WTC11 (cell line): Measurements from ENCODE around the gene ECM2.

ENCODE experiments used
- CBFB ChIP-seq: sonication (generic); formaldehyde crosslinking; IDR thresholded peaks from 2 replicates; pipeline ENCODE4 v1.8.1; 2022; ENCODE audit warnings: mild to moderate bottlenecking, low read depth, missing genetic modification reagents
- CTCF ChIP-seq: fragments of 200-600 bp; IDR thresholded peaks from 2 replicates; pipeline ENCODE4 v1.8.0; 2022; ENCODE audit warnings: antibody characterized with exemption
- ETV6 ChIP-seq: sonication (generic); formaldehyde crosslinking; IDR thresholded peaks from 2 replicates; pipeline ENCODE4 v1.8.1; 2022; ENCODE audit warnings: mild to moderate bottlenecking, missing genetic modification reagents
- FOXK1 ChIP-seq: sonication (generic); formaldehyde crosslinking; IDR thresholded peaks from 2 replicates; pipeline ENCODE4 v1.8.0; 2022; ENCODE audit warnings: mild to moderate bottlenecking, moderate library complexity, missing genetic modification reagents
- FOXP1 ChIP-seq: sonication (generic); formaldehyde crosslinking; IDR thresholded peaks from 2 replicates; pipeline ENCODE4 v1.8.0; 2022; ENCODE audit warnings: missing genetic modification reagents, mild to moderate bottlenecking, moderate library complexity, borderline replicate concordance
- MAX ChIP-seq: sonication (generic); formaldehyde crosslinking; IDR thresholded peaks from 2 replicates; pipeline ENCODE4 v1.8.0; 2022; ENCODE audit warnings: mild to moderate bottlenecking, missing genetic modification reagents
- NFYB ChIP-seq: sonication (generic); formaldehyde crosslinking; conservative IDR thresholded peaks from 2 replicates; pipeline ENCODE4 v1.8.0; 2022; ENCODE audit warnings: low read depth, missing genetic modification reagents
- ZNF232 ChIP-seq: sonication (generic); formaldehyde crosslinking; IDR thresholded peaks from 2 replicates; pipeline ENCODE4 v1.8.0; 2022; ENCODE audit warnings: mild to moderate bottlenecking, missing genetic modification reagents
- ZNF532 ChIP-seq: fragments of 250-450 bp; sonication (Bioruptor Pico); IDR thresholded peaks from 2 replicates; pipeline ENCODE4 v1.9.0; 2021; ENCODE audit warnings: mild to moderate bottlenecking, borderline replicate concordance
- TF ChIP-seq, protein P1 (sequence below): sonication (generic); formaldehyde crosslinking; IDR thresholded peaks from 2 replicates; pipeline ENCODE4 v1.8.0; 2022; ENCODE audit warnings: mild to moderate bottlenecking, missing genetic modification reagents
- TF ChIP-seq, protein P2 (sequence below): sonication (generic); formaldehyde crosslinking; IDR thresholded peaks from 2 replicates; pipeline ENCODE4 v1.8.1; 2023; ENCODE audit warnings: mild to moderate bottlenecking, missing genetic modification reagents, moderate library complexity
- TF ChIP-seq, protein P3 (sequence below): sonication (generic); formaldehyde crosslinking; IDR thresholded peaks from 2 replicates; pipeline ENCODE4 v1.8.0; 2023; ENCODE audit warnings: missing genetic modification reagents
- TF ChIP-seq, protein P4 (sequence below): sonication (generic); formaldehyde crosslinking; IDR thresholded peaks from 2 replicates; pipeline ENCODE4 v1.8.1; 2022; ENCODE audit warnings: low read depth, mild to moderate bottlenecking, moderate library complexity, missing genetic modification reagents, borderline replicate concordance
- TF ChIP-seq, protein P5 (sequence below): sonication (generic); formaldehyde crosslinking; IDR thresholded peaks from 2 replicates; pipeline ENCODE4 v1.8.1; 2023; ENCODE audit warnings: mild to moderate bottlenecking, missing genetic modification reagents, moderate library complexity

DNA sequence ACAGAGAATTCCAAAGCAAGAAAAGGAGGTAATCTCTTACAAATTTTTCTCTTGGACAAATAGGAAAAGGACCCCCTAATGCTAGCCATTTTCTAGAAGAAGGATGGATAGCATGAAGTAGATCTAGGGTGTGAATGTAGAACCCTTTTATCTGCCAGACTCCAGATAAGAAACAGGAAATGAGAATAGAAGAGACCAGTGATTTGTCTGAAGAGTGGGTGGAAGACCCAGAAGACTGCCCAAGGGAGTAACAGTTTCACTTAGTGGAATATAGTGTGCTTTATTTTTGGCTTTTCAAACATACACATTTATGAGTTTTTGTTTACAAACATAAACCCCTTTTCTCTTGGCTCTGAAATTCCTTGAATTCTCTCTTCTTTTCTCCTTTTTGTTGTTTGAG, 25.0 kb downstream of the ECM2 start:
- TF ChIP-seq ZNF532 (CRISPR knock-in tag) (no peak), MAX (no peak), CTCF (no peak), FOXK1 (CRISPR knock-in tag) (no peak), ZNF232 (CRISPR knock-in tag) (no peak), CBFB (CRISPR knock-in tag) (no peak), ETV6 (CRISPR knock-in tag) (no peak), NFYB (CRISPR knock-in tag) (no peak), FOXP1 (CRISPR knock-in tag) (no peak)
- TF ChIP-seq, protein P1, sequence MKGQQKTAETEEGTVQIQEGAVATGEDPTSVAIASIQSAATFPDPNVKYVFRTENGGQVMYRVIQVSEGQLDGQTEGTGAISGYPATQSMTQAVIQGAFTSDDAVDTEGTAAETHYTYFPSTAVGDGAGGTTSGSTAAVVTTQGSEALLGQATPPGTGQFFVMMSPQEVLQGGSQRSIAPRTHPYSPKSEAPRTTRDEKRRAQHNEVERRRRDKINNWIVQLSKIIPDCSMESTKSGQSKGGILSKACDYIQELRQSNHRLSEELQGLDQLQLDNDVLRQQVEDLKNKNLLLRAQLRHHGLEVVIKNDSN = no peak
- TF ChIP-seq, protein P2, sequence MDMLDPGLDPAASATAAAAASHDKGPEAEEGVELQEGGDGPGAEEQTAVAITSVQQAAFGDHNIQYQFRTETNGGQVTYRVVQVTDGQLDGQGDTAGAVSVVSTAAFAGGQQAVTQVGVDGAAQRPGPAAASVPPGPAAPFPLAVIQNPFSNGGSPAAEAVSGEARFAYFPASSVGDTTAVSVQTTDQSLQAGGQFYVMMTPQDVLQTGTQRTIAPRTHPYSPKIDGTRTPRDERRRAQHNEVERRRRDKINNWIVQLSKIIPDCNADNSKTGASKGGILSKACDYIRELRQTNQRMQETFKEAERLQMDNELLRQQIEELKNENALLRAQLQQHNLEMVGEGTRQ (CRISPR knock-in tag) = no peak
- TF ChIP-seq, protein P3, sequence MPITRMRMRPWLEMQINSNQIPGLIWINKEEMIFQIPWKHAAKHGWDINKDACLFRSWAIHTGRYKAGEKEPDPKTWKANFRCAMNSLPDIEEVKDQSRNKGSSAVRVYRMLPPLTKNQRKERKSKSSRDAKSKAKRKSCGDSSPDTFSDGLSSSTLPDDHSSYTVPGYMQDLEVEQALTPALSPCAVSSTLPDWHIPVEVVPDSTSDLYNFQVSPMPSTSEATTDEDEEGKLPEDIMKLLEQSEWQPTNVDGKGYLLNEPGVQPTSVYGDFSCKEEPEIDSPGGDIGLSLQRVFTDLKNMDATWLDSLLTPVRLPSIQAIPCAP (CRISPR knock-in tag) = no peak
- TF ChIP-seq, protein P4, sequence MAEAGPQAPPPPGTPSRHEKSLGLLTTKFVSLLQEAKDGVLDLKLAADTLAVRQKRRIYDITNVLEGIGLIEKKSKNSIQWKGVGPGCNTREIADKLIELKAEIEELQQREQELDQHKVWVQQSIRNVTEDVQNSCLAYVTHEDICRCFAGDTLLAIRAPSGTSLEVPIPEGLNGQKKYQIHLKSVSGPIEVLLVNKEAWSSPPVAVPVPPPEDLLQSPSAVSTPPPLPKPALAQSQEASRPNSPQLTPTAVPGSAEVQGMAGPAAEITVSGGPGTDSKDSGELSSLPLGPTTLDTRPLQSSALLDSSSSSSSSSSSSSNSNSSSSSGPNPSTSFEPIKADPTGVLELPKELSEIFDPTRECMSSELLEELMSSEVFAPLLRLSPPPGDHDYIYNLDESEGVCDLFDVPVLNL (CRISPR knock-in tag) = no peak
- TF ChIP-seq, protein P5, sequence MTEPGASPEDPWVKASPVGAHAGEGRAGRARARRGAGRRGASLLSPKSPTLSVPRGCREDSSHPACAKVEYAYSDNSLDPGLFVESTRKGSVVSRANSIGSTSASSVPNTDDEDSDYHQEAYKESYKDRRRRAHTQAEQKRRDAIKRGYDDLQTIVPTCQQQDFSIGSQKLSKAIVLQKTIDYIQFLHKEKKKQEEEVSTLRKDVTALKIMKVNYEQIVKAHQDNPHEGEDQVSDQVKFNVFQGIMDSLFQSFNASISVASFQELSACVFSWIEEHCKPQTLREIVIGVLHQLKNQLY = no peak
